NCI-H69 (cell line): Measurements from ENCODE around the gene MBTD1.
"Not testable (repeated sequence)": the region's sequence is repeated elsewhere in the genome, so short reads cannot be mapped to it uniquely, and the experiment has no call there.

Source experiments
- DNase-seq: peaks from one replicate; lab custom pipeline; 2025; lab: John Stamatoyannopoulos, UW

The MBTD1 gene

DNA sequence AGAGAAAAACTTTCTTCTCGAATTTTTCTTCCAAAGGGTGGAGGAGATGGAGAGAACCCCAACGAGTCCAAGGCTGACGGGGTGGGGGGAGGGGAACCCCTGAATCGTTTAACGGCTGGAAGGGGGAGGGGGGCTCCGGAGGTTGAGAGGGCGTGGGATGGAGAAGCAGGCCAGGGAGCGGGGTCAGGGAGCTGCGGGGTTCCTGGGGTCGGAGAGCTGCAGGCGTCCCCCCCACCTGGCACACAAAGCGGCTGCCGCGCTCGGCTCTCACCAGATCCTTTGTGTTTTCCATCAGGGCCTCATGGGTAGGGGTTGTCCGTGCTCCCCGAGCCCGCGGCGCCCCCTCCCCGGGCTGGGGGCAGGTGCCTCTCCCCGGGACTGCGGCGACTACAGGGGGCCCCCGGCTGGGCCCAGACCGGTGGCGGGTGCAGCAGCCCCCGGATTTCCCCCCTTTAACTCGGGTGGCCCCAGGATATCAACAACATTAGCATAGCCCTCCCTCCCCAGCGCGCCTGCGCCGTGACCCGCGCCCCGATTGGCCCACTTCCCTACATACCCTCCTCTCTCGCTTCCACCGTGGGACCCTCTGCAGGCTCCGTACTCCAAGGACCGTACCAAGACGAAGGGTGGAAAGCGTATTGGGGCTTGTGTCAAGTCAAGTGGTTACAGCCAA, at the start of gene MBTD1:
MBTD1 (minus strand) TSS at position 486 of the 673 bp plus-strand sequence. CDS start 34,888 bp downstream, outside the sequence.
- DNase-seq = peak; percentile 99

DNA sequence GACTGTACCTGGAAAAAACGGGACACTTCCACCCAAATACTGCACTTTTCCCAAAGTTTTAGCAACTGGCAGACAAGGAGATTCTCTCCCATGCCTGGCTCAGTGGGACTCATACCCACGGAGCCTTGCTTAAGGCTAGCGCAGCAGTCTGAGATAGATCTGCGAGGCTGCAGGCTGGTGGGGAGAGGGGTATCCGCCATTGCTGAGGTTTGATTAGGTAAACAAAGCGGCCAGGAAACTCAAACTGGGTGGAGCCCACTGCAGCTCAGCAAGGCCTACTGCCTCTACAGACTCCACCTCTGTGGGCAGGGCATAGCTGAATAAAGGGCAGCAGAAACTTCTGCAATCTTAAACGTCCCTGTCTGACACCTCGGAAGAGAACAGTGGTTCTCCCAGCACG, 45.3 kb upstream of the MBTD1 start:
- DNase-seq = no peak

GRCh38 chr17:51299859-51300258, 40.0 kb upstream of the MBTD1 start:
- no peak for DNase-seq

- DNase-seq = peak; percentile 74
Observed at GRCh38 chr17:51298508-51299371, 38.9 kb upstream of the MBTD1 start.

- not testable (repeated sequence) for DNase-seq
Observed at GRCh38 chr17:51294338-51294737, 34.5 kb upstream of the MBTD1 start.

- DNase-seq = no peak
Observed at GRCh38 chr17:51289696-51290111, 29.9 kb upstream of the MBTD1 start.

DNA sequence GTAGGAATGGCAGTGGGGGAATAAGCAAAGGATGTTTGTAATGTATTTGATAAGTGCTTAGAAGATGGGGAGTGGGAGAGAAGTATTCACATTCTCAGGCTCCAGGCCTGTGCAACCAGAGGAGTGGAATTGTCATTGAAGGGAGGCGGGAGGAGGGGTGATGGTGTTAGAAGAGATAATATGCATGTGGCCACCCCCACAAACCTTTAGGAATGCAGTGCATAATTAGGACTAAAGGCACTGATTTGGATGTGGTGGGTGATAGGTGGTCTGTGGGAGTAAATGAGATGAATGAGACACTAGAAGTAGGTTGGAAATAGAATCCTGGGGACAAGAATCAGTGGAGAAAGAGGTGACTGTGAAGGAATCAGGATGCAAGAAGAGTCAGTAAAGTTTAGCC, 27.6 kb upstream of the MBTD1 start:
- no peak for DNase-seq

GRCh38 chr17:51279183-51279582, 19.3 kb upstream of the MBTD1 start:
- DNase-seq = no peak

- DNase-seq = no peak
Observed at GRCh38 chr17:51275381-51275780, 15.5 kb upstream of the MBTD1 start.

- no peak for DNase-seq
Observed at GRCh38 chr17:51272812-51273211, 13.0 kb upstream of the MBTD1 start.

DNA sequence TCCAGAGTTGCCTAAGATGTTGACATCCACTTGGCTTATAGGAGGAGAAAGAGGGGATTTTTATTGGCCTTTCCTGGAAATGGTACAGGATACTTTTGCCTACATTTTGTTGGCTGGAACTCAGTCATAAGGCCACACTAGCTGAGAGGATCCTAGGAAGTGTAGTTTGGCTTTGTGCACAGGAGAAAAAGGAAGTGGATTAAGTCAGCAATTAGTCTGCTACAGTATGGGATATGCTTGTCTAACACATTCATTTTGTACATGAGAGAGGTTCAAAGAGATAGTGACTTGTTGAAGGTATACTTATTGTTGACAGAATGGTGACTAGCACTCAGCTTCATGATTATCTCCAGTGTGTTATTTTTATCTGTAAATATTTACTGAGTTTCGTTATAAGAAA, 10.8 kb upstream of the MBTD1 start:
- no peak for DNase-seq

DNA sequence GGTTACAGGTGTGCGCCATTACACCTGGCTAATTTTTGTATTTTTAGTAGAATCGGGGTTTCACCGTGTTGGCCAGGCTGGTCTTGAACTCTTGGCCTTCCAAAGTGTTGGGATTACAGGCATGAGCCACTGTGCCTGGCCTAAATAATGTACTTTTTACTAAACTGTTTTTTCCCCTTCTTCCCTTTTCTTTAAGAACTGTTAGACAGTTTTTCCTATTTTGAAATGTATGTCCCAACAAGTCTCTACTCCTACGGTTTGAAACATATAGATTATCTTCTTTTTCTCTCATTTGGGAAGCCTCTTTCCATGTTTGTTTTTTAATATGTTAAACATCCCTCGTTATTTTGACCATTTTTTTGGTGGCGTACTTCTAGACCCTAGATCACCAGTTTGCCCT, 10.1 kb upstream of the MBTD1 start:
- DNase-seq = no peak

GRCh38 chr17:51264466-51264865, 4.6 kb upstream of the MBTD1 start:
- not testable (repeated sequence) for DNase-seq

DNA sequence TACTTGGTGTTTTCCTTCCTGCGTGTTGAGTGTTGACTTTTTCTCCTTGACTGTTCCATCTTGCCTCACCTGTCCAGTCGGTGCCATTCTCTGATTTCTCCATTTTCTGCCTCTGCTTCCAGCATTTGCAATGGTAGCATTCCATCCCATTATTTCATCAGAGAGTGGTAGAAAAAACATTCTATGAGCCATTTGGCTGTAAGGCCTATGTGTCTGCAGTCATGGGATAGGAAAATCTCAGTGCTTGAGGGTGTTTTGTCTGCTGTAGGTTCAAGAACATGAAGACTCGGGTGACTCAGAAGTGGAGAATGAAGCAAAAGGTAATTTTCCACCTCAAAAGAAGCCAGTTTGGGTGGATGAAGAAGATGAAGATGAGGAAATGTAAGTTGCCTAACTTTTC, 3.2 kb upstream of the MBTD1 start:
- no peak for DNase-seq

- DNase-seq = no peak
Observed at GRCh38 chr17:51261024-51261963, 1.4 kb upstream of the MBTD1 start.

GRCh38 chr17:51260237-51261023, 581 bp upstream of the MBTD1 start, which contains the start of gene UTP18:
Gene UTP18 (plus strand): TSS chr17:51260546. CDS start chr17:51260585, 39 bp downstream.
- DNase-seq = peak; percentile 99

DNA sequence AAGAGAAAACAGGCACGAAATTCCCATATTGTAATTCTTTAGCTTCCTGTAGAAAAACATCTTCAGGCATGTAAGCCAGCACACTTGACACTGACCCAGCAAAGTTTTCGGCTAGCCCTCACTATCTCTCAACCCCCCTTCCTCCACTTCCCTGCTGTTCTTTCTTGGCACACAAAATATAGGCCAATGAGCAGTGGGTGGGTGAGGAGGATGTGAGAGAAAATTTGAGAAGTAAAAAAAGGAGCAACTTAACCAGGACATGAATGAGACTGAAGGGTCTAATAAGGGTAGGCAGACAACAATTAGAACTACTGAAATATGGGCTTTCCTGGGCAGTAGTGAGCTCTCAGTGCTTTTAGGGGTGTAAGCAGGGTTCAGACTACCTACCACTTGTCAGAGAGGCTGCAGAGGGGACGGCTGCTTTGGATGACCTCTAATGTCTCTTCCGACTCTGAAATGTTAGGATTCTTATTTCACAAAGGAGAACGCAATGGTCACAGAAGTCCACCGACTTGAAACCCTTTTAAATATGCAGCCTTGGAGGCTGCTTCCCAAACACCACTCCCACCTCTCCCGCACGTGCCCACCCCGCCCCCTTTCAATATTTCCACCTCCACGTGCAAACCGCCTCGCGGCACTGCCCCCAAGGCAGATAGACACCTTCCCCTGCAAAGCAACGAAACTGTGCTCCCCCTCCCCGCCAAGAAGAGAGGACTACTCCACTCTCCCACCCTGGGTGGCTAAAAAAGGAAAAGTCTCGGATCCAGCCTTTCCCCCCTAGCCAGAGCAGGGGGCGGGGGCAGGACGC, 889 bp downstream of the MBTD1 start:
- DNase-seq = peak; percentile 52

DNA sequence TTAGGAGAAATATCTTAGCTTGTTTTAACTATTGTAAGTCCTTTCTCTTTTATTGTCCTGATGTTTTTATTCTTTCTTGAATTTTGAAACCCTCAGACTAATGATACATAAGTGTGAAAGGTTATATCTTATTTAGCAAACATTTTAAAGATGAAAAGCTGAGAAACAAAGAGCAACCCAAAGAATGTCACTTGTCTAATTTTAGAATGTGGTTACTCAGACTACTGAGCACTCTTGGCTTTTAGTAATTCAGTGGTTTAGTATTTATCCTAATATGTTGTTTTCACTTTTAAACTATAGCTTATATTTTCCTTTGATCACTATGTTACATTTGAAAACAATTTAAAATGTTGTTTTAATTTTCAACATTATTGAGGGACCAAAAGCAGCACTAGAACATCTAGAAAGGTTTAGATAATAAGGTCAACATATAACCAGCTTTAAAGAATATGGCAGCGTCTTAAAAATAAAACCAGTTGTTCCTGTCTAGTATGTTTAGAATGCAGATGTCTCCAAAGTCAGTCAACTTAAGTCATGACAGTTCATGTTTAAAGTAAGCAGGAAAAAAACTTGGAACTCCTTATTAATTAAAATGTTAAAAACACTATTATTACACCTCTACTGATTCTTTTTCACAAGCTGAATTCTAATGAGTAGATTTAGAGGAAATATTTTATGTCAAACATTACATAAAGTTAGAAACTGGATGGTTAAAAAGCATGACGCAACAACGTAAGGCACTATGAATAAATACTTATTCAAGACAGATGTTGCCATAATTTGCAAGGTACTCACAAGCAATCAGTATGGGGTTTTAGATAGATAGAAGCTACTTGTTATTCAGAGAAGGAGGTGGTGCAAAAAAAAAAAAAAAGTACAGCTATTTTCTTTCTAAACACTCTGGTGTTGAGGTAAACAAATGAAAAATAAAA, 2.4 kb downstream of the MBTD1 start:
- DNase-seq = no peak

GRCh38 chr17:51256101-51256500, 3.7 kb downstream of the MBTD1 start:
- no peak for DNase-seq
